AG04450 (cell line): ENCODE data around the gene GRID1. TPM values are rescaled to one million over a fixed set of nuclear protein-coding genes. Genes with fewer than 3 reads are reported as not detected.

Experiments
- CTCF ChIA-PET: fragments of 300-600, 350-600 bp; formaldehyde crosslinking; extraction: SDS; loops from one replicate; lab custom pipeline; 2022; ENCODE audit warnings: antibody characterized with exemption, inconsistent platforms; lab: Charles Lee
- POLR2A ChIA-PET: fragments of 350-600 bp; formaldehyde crosslinking; extraction: SDS; loops from one replicate; lab custom pipeline; 2021; ENCODE audit warnings: antibody characterized with exemption, inconsistent platforms; lab: Yijun Ruan, JAX
- DNase-seq: peaks from one replicate; pipeline ENCODE4 v3.0.0-alpha.2; 2011; ENCODE audit warnings: low read depth, low spot score
- H3K27ac ChIP-seq: one replicate; pipeline ENCODE4 v1.5.1; 2012; ENCODE audit warnings: low read depth, low read length, control low read depth
- H3K27me3 ChIP-seq: one replicate; pipeline ENCODE4 v1.6.0; 2012; ENCODE audit warnings: low read length; ENCODE audit not compliant: control insufficient read depth, insufficient read depth
- H3K4me3 ChIP-seq: 2 replicates; pipeline ENCODE4 v1.5.1; 2011; ENCODE audit warnings: mild to moderate bottlenecking, low read depth, low read length, control low read depth
- H3K9me3 ChIP-seq: 2 replicates; pipeline ENCODE4 v1.5.1; 2012; ENCODE audit warnings: low read length; ENCODE audit not compliant: control insufficient read depth, insufficient read depth
- CTCF ChIP-seq: IDR thresholded peaks from 2 replicates; pipeline ENCODE4 v1.5.1; 2011; ENCODE audit warnings: low read depth, low read length, control low read depth, inconsistent platforms
- polyA plus RNA-seq: library from polyadenylated mRNA; depleted of rRNA; stranded (reverse); fragments of >200 nt; gene quantifications from 2 replicates; pipeline ENCODE4 v1.2.3, GENCODE V29; 2011

The GRID1 gene
- polyA plus RNA-seq, 1 experiment, result not detected

- POLR2A ChIA-PET, result no interaction called here
- no peak for DNase-seq
- no peak for TF ChIP-seq CTCF
- H3K27ac ChIP-seq, result no peak overlapping the region
- no peak overlapping the region for H3K4me3 ChIP-seq
- CTCF ChIA-PET, result no interaction called here
- H3K27me3 ChIP-seq, result no peaks in the 10 kb centered on the region
- H3K9me3 ChIP-seq, result peaks cover 12% of the 10 kb centered on the region; the same call in 1 of the 2 replicates
Observed at GRCh38 chr10:86053675-86054074, 312.9 kb downstream of the GRID1 start.

GRCh38 chr10:86051586-86051985 lies 315.0 kb downstream of the GRID1 start:
- no peak for TF ChIP-seq CTCF
- ChIA-PET CTCF (no interaction called here), POLR2A (no interaction called here)
- no peaks in the 10 kb centered on the region for H3K27me3 ChIP-seq
- no peak overlapping the region for H3K27ac ChIP-seq
- no peak for DNase-seq
- peaks cover 10% of the 10 kb centered on the region; the same call in 1 of the 2 replicates for H3K9me3 ChIP-seq
- H3K4me3 ChIP-seq, result no peak overlapping the region

GRCh38 chr10:86049442-86049841 lies 317.2 kb downstream of the GRID1 start:
- POLR2A ChIA-PET, result no interaction called here
- H3K27ac ChIP-seq, result no peak overlapping the region
- CTCF ChIA-PET, result no interaction called here
- H3K9me3 ChIP-seq, result peaks cover 8% of the 10 kb centered on the region; the same call in 1 of the 2 replicates
- H3K4me3 ChIP-seq, result no peak overlapping the region
- no peak for TF ChIP-seq CTCF
- no peaks in the 10 kb centered on the region for H3K27me3 ChIP-seq
- DNase-seq, result no peak

GRCh38 chr10:86048973-86049372 lies 317.6 kb downstream of the GRID1 start:
- CTCF ChIA-PET, result no interaction called here
- Histone ChIP-seq H3K27me3 (no peaks in the 10 kb centered on the region), H3K27ac (no peak overlapping the region), H3K9me3 (peaks cover 6% of the 10 kb centered on the region; the same call in 1 of the 2 replicates), H3K4me3 (no peak overlapping the region)
- POLR2A ChIA-PET, result no interaction called here
- DNase-seq, result no peak
- no peak for TF ChIP-seq CTCF

- Histone ChIP-seq H3K9me3 (peaks cover 6% of the 10 kb centered on the region; the same call in 1 of the 2 replicates), H3K27me3 (no peaks in the 10 kb centered on the region), H3K4me3 (no peak overlapping the region), H3K27ac (no peak overlapping the region)
- no peak for DNase-seq
- TF ChIP-seq CTCF, result no peak
- CTCF ChIA-PET, result no interaction called here
- POLR2A ChIA-PET, result no interaction called here
Observed at GRCh38 chr10:86048571-86048970, 318.0 kb downstream of the GRID1 start.
